Left ventricle myocardium inferior (tissue), 1 donor: ENCODE data around the gene FAT1. TPM values are rescaled to one million over a fixed set of nuclear protein-coding genes. Genes with fewer than 3 reads are reported as not detected.

Experiments used
- DNase-seq: peaks from one replicate; pipeline ENCODE4 v3.0.0-alpha.2; 2020
- H3K27ac ChIP-seq: fragments of 200-600 bp; replicated peaks from 2 replicates; pipeline ENCODE4 v1.8.0; 2021
- H3K27me3 ChIP-seq: fragments of 200-600 bp; 2 replicates; pipeline ENCODE4 v1.8.0; 2021; ENCODE audit warnings: low read depth
- H3K36me3 ChIP-seq: fragments of 200-600 bp; 2 replicates; pipeline ENCODE4 v1.8.0; 2021
- H3K4me1 ChIP-seq: fragments of 200-600 bp; 2 replicates; pipeline ENCODE4 v1.8.0; 2021
- H3K4me3 ChIP-seq: fragments of 200-600 bp; 2 replicates; pipeline ENCODE4 v1.8.0; 2021; ENCODE audit warnings: mild to moderate bottlenecking, moderate library complexity
- H3K9me3 ChIP-seq: fragments of 200-600 bp; replicated peaks from 2 replicates; pipeline ENCODE4 v1.8.0; 2021
- intact Hi-C: fragments of 100-400 bp; cut with micrococcal nuclease; formaldehyde crosslinking; loops from one replicate; pipeline ENCODE4 v1.11.0; 2022
- total RNA-seq: library from RNA; stranded (reverse); fragmentation: NEBNext Ultra II Directional; extraction: Animal tissue kit (Norgen Biotek cat#: 25700); gene quantifications from one replicate; pipeline ENCODE4 v1.2.1, GENCODE V29; 2021
- TF ChIP-seq, protein P1 (sequence below): fragments of 200-600 bp; IDR thresholded peaks from 2 replicates; pipeline ENCODE4 v1.8.0; 2021; ENCODE audit warnings: antibody characterized with exemption, mild to moderate bottlenecking, borderline replicate concordance
- donor health status: DM: no; HTN: yes; CAD: no; lungs with severe emphysema.

FAT1 gene
- total RNA-seq, 1 donor from 2014 or later: 59.1 TPM

DNA sequence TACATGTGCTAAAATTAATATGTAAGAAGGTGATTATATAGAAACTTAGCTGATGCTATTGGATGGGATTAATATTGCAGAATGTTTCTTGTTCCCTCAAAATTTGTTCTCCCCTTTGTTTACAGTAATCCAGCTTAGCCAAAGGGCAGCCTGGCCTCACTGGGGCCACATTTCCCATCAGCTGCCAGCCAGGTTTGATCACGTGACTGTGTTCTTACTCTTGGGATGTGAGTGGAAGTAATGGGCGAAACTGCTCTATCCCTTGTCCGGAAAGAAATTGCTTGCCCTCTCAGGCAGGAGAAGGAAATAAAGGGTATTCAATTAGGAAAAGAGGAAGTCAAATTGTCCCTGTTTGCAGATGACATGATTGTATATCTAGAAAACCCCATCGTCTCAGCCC is 44.1 kb upstream of the FAT1 start:
- intact Hi-C loops: no loop called here
- H3K4me3 ChIP-seq: no peak overlapping the region
- H3K27ac ChIP-seq: no peak overlapping the region
- TF ChIP-seq, protein P1, sequence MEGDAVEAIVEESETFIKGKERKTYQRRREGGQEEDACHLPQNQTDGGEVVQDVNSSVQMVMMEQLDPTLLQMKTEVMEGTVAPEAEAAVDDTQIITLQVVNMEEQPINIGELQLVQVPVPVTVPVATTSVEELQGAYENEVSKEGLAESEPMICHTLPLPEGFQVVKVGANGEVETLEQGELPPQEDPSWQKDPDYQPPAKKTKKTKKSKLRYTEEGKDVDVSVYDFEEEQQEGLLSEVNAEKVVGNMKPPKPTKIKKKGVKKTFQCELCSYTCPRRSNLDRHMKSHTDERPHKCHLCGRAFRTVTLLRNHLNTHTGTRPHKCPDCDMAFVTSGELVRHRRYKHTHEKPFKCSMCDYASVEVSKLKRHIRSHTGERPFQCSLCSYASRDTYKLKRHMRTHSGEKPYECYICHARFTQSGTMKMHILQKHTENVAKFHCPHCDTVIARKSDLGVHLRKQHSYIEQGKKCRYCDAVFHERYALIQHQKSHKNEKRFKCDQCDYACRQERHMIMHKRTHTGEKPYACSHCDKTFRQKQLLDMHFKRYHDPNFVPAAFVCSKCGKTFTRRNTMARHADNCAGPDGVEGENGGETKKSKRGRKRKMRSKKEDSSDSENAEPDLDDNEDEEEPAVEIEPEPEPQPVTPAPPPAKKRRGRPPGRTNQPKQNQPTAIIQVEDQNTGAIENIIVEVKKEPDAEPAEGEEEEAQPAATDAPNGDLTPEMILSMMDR: no peak
- H3K9me3 ChIP-seq: no peaks in the 10 kb centered on the region
- H3K4me1 ChIP-seq: no peaks in the 10 kb centered on the region
- no peak for DNase-seq
- H3K36me3 ChIP-seq: no peaks in the 10 kb centered on the region
- H3K27me3 ChIP-seq: no peaks in the 10 kb centered on the region

DNA sequence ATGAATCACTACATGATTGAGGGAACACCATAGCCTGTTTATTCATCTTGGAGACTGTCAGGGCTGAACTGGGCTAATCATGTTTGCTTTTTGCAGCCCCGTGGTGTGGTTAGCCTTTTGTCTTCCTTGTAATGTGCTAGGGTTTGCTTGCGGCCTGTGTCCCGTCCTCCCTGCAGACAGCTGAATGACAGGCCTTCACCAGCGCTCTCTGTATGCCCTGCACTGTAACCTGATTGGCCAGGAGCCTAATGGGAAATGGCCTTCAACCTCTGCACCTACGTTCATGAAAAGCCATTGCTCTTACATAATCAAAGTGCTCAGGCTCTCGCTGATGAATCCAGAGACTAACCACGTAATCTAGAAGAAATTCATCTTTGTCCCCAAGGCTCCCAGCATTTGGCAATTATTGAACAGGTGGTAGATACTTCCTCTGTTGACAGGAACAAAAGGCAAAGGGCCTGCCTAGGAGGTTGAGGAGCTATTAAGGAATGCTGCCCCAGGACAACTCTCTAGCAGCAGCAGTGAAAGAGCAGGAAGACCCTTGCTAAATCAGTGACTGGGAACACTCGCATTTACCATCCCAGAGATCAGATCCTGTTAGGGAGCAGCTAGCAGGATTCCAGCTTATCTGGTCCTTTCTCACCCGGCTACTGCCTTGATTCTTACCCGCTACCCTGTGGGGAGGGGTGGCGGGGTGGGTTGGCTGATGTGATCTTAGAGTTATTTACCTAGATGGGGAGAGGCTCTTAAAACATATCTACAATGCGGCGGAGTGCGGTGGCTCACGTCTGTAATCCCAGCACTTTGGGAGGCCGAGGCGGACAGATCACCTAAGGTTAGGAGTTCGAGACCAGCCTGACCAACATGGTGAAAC is 42.3 kb upstream of the FAT1 start:
- H3K9me3 ChIP-seq: no peaks in the 10 kb centered on the region
- no peak overlapping the region for H3K4me3 ChIP-seq
- H3K27ac ChIP-seq: no peak overlapping the region
- TF ChIP-seq, protein P1: no peak
- no peaks in the 10 kb centered on the region for H3K36me3 ChIP-seq
- H3K27me3 ChIP-seq: no peaks in the 10 kb centered on the region
- DNase-seq: no peak
- H3K4me1 ChIP-seq: peaks cover 4% of the 10 kb centered on the region
- intact Hi-C loops: no loop called here

DNA sequence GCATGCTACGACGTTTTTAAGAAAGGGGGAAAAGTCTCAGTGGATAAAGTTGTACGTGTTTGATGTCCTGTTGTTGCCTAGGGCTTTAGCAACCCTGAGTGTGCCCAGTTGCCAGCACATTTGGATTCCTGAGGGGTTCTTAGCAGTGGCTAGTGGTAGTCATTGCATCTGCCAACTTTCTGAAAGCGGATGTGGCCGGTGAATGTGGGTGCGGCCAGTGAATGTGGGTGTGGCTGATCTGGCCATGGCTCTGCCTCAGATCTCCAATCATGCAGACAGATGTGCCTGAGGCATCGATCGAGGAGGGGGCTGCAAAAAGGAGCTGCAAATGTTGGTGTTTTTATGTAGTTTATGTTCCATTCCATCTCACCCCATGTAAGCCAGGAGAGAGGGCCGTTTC is 41.5 kb upstream of the FAT1 start:
- Histone ChIP-seq H3K4me1 (peaks cover 4% of the 10 kb centered on the region), H3K27ac (no peak overlapping the region), H3K4me3 (no peak overlapping the region), H3K36me3 (no peaks in the 10 kb centered on the region), H3K9me3 (no peaks in the 10 kb centered on the region), H3K27me3 (no peaks in the 10 kb centered on the region)
- TF ChIP-seq, protein P1: no peak
- intact Hi-C loops: no loop called here
- DNase-seq: no peak

DNA sequence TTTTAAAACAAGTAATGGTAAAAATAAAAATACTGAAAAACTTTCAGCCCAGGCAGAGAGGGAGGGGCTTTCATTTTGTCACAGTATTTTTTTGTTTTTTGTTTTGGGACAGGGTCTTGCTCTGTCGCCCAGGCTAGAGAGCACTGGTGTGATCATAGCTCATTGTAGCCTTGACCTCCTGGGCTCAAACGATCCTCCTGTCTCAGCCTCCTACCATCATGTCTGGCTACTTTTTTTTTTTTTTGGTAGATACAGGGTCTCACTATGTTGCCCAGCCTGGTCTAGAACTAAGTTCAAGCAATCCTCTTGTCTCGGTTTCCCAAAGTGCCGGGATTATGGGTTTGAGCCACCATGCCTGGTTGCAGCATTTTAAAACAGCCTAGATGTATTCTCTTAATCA is 40.8 kb upstream of the FAT1 start:
- H3K4me3 ChIP-seq: no peak overlapping the region
- intact Hi-C loops: no loop called here
- no peaks in the 10 kb centered on the region for H3K27me3 ChIP-seq
- TF ChIP-seq, protein P1: no peak
- no peaks in the 10 kb centered on the region for H3K9me3 ChIP-seq
- no peaks in the 10 kb centered on the region for H3K36me3 ChIP-seq
- no peak for DNase-seq
- no peak overlapping the region for H3K27ac ChIP-seq
- H3K4me1 ChIP-seq: peaks cover 4% of the 10 kb centered on the region

DNA sequence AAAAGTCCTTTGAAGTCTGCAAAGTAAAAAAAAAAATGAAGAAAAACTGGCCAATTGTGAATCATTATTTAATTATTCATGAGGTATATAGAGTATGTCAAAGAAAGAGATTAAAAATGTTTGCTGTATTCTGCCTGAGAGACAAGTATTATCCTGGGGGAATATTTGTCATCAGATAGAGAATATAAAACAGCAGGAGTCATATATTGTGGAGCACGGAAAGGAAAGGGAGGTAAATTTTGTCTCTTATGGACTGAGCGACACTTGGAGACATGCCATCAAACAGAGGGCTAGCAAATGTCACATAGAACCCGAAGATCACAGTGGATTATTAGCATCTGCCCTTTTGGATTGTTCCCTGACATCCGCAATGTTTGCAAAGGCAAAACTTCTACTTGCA is 39.2 kb upstream of the FAT1 start:
- Histone ChIP-seq H3K9me3 (no peaks in the 10 kb centered on the region), H3K4me1 (peaks cover 4% of the 10 kb centered on the region), H3K27ac (no peak overlapping the region), H3K4me3 (no peak overlapping the region), H3K27me3 (no peaks in the 10 kb centered on the region), H3K36me3 (no peaks in the 10 kb centered on the region)
- TF ChIP-seq, protein P1: no peak
- intact Hi-C loops: no loop called here
- no peak for DNase-seq
